ENCODE results near the gene PFN4.
"Not testable (repeated sequence)": the region's sequence is repeated elsewhere in the genome, so short reads cannot be mapped to it uniquely, and the experiment has no call there.

PFN4 gene

GRCh38 chr2:24101992-24102391 lies 21.1 kb downstream of the PFN4 start:
- H3K27me3 ChIP-seq (ENCODE audit: control insufficient read depth, insufficient read depth, low read length, poor library complexity, severe bottlenecking) = no peaks in the 10 kb centered on the region
- H3K4me3 ChIP-seq (ENCODE audit: insufficient read depth, low read depth, low read length) = no peak overlapping the region
- WGBS, 2 experiments = 100% methylated on average over 1 of the region's 2 CpGs; no CpG with 5 or more reads in 1 of the 2 experiments
- no peaks in the 10 kb centered on the region for H3K36me3 ChIP-seq (ENCODE audit: control insufficient read depth, insufficient read depth, low read length)
- H3K4me1 ChIP-seq (ENCODE audit: control insufficient read depth, insufficient read depth, low read length) = no peaks in the 10 kb centered on the region
- no peak overlapping the region for H3K27ac ChIP-seq (ENCODE audit: insufficient read depth, low read depth, low read length, poor library complexity, severe bottlenecking)
- no peaks in the 10 kb centered on the region for H3K9me3 ChIP-seq (ENCODE audit: control insufficient read depth, low read length)

DNA sequence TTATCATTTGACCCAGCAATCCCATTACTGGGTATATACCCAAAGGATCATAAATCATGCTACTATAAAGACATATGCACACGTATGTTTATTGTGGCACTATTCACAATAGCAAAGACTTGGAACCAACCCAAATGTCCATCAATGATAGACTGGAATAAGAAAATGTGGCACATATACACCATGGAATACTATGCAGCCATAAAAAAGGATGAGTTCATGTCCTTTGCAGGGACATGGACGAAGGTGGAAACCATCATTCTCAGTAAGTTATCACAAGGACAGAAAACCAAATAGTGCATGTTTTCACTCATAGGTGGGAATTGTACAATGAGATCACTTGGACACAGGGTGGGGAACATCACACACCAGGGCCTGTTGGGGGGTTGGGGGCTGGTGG lies 22.4 kb downstream of the PFN4 start:
- H3K27me3 ChIP-seq (ENCODE audit: control insufficient read depth, insufficient read depth, low read length, poor library complexity, severe bottlenecking); H3K36me3 ChIP-seq (ENCODE audit: control insufficient read depth, insufficient read depth, low read length); H3K4me3 ChIP-seq (ENCODE audit: insufficient read depth, low read depth, low read length); H3K4me1 ChIP-seq (ENCODE audit: control insufficient read depth, insufficient read depth, low read length); H3K9me3 ChIP-seq (ENCODE audit: control insufficient read depth, low read length); H3K27ac ChIP-seq (ENCODE audit: insufficient read depth, low read depth, low read length, poor library complexity, severe bottlenecking): not testable (repeated sequence)
- WGBS, 2 experiments = 94 to 100% methylated on average over 2 of the region's 2 CpGs

DNA sequence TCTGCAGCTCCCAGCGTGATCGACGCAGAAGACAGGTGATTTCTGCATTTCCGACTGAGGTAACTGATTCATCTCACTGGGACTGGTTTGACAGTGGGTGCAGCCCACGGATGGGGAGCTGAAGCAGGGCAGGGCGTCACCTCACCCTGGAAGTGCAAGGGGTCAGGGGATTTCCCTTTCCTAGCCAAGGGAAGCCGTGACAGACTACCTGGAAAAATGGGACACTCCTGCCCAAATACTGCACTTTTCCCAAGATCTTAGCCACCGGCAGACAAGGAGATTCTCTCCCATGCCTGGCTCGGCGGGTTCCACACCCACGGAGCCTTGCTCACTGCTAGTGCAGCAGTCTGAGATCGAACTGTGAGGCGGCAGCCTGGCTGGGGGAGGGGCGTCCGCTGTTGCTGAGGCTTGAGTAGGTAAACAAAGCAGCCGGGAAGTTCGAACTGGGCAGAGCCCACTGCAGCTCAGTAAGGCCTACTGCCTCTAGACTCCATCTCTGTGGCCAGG lies 27.9 kb downstream of the PFN4 start:
- H3K4me1 ChIP-seq (ENCODE audit: control insufficient read depth, insufficient read depth, low read length); H3K27me3 ChIP-seq (ENCODE audit: control insufficient read depth, insufficient read depth, low read length, poor library complexity, severe bottlenecking); H3K27ac ChIP-seq (ENCODE audit: insufficient read depth, low read depth, low read length, poor library complexity, severe bottlenecking); H3K9me3 ChIP-seq (ENCODE audit: control insufficient read depth, low read length); H3K4me3 ChIP-seq (ENCODE audit: insufficient read depth, low read depth, low read length); H3K36me3 ChIP-seq (ENCODE audit: control insufficient read depth, insufficient read depth, low read length): not testable (repeated sequence)
- WGBS, 2 experiments = 59 to 61% methylated on average over 17 of the region's 17 CpGs

DNA sequence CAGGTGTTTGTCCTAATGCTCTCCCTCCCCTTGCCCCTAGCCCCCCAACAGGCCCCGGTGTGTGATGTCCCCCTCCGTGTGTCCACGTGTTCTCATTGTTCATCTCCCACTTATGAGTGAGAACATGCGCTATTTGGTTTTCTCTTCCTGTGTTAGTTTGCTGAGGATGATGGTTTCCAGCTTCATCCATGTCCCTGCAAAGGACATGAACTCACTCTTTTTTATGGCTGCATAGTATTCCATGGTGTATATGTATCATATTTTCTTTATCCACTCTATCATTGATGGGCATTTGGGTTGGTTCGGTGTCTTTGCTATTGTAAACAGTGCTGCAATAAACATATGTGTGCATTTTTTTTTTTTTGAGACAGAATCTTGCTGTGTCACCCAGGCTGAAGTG lies 29.9 kb downstream of the PFN4 start:
- H3K4me1 ChIP-seq (ENCODE audit: control insufficient read depth, insufficient read depth, low read length); H3K4me3 ChIP-seq (ENCODE audit: insufficient read depth, low read depth, low read length); H3K27me3 ChIP-seq (ENCODE audit: control insufficient read depth, insufficient read depth, low read length, poor library complexity, severe bottlenecking); H3K36me3 ChIP-seq (ENCODE audit: control insufficient read depth, insufficient read depth, low read length); H3K27ac ChIP-seq (ENCODE audit: insufficient read depth, low read depth, low read length, poor library complexity, severe bottlenecking); H3K9me3 ChIP-seq (ENCODE audit: control insufficient read depth, low read length): not testable (repeated sequence)
- WGBS, 2 experiments = 89 to 93% methylated on average over 5 of the region's 5 CpGs

DNA sequence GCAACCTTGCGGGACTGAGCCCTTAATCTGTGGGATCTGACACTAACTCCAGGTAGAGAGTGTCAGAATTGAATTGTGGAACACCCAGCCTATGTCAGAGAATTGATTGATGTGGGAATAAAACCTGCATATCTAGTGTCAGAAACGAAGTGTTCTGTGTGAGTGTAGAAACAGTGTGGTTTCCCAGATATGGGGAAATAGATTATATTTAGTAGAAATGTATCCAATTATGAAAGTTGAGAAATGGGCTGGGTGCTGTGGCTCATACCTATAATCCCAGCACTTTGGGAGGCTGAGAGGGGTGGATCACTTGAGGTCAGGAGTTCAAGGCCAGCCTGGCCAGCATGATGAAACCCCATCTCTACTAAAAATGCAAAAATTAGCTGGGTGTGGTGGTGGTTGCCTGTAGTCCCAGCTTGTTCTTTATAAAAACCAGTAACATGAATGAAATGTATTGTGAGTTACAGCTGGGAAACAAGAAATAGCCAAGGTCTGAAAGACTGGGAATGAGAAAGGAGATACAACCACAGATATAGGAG lies 34.2 kb downstream of the PFN4 start:
- Histone ChIP-seq H3K27me3 (ENCODE audit: control insufficient read depth, insufficient read depth, low read length, poor library complexity, severe bottlenecking) (no peaks in the 10 kb centered on the region), H3K4me1 (ENCODE audit: control insufficient read depth, insufficient read depth, low read length) (peaks cover 4% of the 10 kb centered on the region), H3K4me3 (ENCODE audit: insufficient read depth, low read depth, low read length) (no peak overlapping the region), H3K9me3 (ENCODE audit: control insufficient read depth, low read length) (no peaks in the 10 kb centered on the region), H3K27ac (ENCODE audit: insufficient read depth, low read depth, low read length, poor library complexity, severe bottlenecking) (no peak overlapping the region), H3K36me3 (ENCODE audit: control insufficient read depth, insufficient read depth, low read length) (no peaks in the 10 kb centered on the region)
- 91 to 95% methylated on average over 2 of the region's 2 CpGs for WGBS, 2 experiments

DNA sequence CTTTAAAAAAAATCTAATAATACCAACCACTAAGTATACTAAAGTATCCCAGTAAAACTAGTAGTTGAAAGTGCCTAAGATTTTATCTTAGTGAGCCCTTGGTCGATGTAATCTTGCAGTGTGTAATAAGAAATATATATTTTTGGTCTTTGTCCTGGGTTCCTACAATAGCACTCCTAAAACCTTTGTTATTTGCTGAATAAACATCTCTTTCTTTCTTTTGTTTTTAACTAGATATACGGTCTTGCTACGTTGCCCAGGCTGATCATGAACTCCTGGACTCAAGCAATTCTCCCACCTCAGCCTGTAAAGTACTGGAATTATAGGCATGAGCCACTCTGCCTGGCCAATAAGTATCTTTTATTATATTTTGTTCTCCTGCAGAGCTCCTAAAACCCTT lies 36.1 kb downstream of the PFN4 start:
- no peak overlapping the region for H3K4me3 ChIP-seq (ENCODE audit: insufficient read depth, low read depth, low read length)
- H3K9me3 ChIP-seq (ENCODE audit: control insufficient read depth, low read length) = no peaks in the 10 kb centered on the region
- H3K27ac ChIP-seq (ENCODE audit: insufficient read depth, low read depth, low read length, poor library complexity, severe bottlenecking) = no peak overlapping the region
- H3K36me3 ChIP-seq (ENCODE audit: control insufficient read depth, insufficient read depth, low read length) = peaks cover 7% of the 10 kb centered on the region
- no peaks in the 10 kb centered on the region for H3K27me3 ChIP-seq (ENCODE audit: control insufficient read depth, insufficient read depth, low read length, poor library complexity, severe bottlenecking)
- H3K4me1 ChIP-seq (ENCODE audit: control insufficient read depth, insufficient read depth, low read length) = peaks cover 14% of the 10 kb centered on the region
- WGBS, 2 experiments = 88 to 91% methylated on average over 2 of the region's 3 CpGs

- no peak overlapping the region for H3K4me3 ChIP-seq (ENCODE audit: insufficient read depth, low read depth, low read length)
- WGBS, 2 experiments = 80% methylated on average over 1 of the region's 1 CpG; no CpG with 5 or more reads in 1 of the 2 experiments
- no peak overlapping the region for H3K27ac ChIP-seq (ENCODE audit: insufficient read depth, low read depth, low read length, poor library complexity, severe bottlenecking)
- H3K4me1 ChIP-seq (ENCODE audit: control insufficient read depth, insufficient read depth, low read length) = peaks cover 14% of the 10 kb centered on the region
- H3K27me3 ChIP-seq (ENCODE audit: control insufficient read depth, insufficient read depth, low read length, poor library complexity, severe bottlenecking) = no peaks in the 10 kb centered on the region
- H3K36me3 ChIP-seq (ENCODE audit: control insufficient read depth, insufficient read depth, low read length) = peaks cover 8% of the 10 kb centered on the region
- no peaks in the 10 kb centered on the region for H3K9me3 ChIP-seq (ENCODE audit: control insufficient read depth, low read length)
Observed at GRCh38 chr2:24086241-24086640, 36.9 kb downstream of the PFN4 start.

GRCh38 chr2:24085200-24085489 lies 38.0 kb downstream of the PFN4 start:
- Histone ChIP-seq H3K9me3 (ENCODE audit: control insufficient read depth, low read length) (no peaks in the 10 kb centered on the region), H3K27me3 (ENCODE audit: control insufficient read depth, insufficient read depth, low read length, poor library complexity, severe bottlenecking) (no peaks in the 10 kb centered on the region), H3K27ac (ENCODE audit: insufficient read depth, low read depth, low read length, poor library complexity, severe bottlenecking) (peak overlapping the region; percentile 100), H3K4me3 (ENCODE audit: insufficient read depth, low read depth, low read length) (peak overlapping the region; percentile 52), H3K36me3 (ENCODE audit: control insufficient read depth, insufficient read depth, low read length) (peaks cover 15% of the 10 kb centered on the region), H3K4me1 (ENCODE audit: control insufficient read depth, insufficient read depth, low read length) (peaks cover 14% of the 10 kb centered on the region)
- 53 to 55% methylated on average over 11 of the region's 11 CpGs for WGBS, 2 experiments

DNA sequence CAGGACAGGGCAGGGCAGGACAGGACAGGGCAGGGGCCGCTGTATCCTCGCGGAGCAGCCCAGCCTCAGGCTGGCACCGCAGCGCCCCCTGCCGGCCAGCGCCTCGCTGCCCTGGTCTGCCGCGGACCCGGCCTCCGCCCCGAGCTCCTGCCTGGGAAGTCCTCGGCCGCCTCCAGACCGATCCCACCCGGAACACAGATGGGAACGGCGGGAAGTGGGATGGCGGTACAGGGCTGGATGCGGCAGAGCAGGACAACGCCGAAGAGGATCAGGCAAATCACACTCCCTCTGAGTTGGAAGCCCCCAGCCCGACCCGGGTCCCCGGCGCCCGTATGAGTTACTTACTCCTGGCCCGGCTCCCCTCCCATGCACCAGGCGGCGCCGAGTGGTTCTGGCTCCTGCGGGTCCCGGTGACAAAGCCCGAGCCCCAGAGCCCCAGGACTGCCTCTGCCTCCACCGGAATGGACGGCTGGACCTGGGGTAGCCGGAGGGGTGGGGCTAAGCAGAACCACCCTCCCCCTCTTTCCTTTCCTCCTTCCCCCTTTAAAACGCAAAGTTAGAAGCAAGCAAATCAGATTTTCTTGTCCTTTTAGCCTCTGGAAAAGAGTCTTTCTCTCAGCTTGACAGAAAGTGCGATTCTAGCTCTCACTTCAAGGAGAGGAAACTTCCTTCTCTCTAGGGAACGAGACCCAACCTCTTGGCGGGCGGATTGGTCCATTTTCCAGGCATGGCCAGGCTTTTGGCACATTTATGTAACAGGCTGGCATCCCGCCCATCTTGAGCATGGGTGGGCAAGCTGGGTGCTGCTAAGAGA lies 38.5 kb downstream of the PFN4 start, which contains the start of gene TP53I3:
TP53I3 (minus strand) TSS at position 449 of the 814 bp plus-strand sequence. CDS start 508 bp downstream, outside the sequence.
- H3K9me3 ChIP-seq (ENCODE audit: control insufficient read depth, low read length) = no peaks in the 10 kb centered on the region
- WGBS, 2 experiments = 1 to 2% methylated on average over 44 of the region's 44 CpGs

GRCh38 chr2:24083567-24084385 lies 39.4 kb downstream of the PFN4 start:
- H3K4me1 ChIP-seq (ENCODE audit: control insufficient read depth, insufficient read depth, low read length) = peaks cover 14% of the 10 kb centered on the region
- peak overlapping the region; percentile 100 for H3K27ac ChIP-seq (ENCODE audit: insufficient read depth, low read depth, low read length, poor library complexity, severe bottlenecking)
- WGBS, 2 experiments = 6% methylated on average over 30 of the region's 30 CpGs
- H3K4me3 ChIP-seq (ENCODE audit: insufficient read depth, low read depth, low read length) = peak overlapping the region; percentile 52
- no peaks in the 10 kb centered on the region for H3K9me3 ChIP-seq (ENCODE audit: control insufficient read depth, low read length)
- no peaks in the 10 kb centered on the region for H3K27me3 ChIP-seq (ENCODE audit: control insufficient read depth, insufficient read depth, low read length, poor library complexity, severe bottlenecking)
- peaks cover 15% of the 10 kb centered on the region for H3K36me3 ChIP-seq (ENCODE audit: control insufficient read depth, insufficient read depth, low read length)

More for the DNA sequence above, 38.5 kb downstream of the PFN4 start, which contains the start of gene TP53I3:
- Histone ChIP-seq H3K4me3 (ENCODE audit: insufficient read depth, low read depth, low read length) (peak within 1 kb of the TSS; percentile 52), H3K27me3 (ENCODE audit: control insufficient read depth, insufficient read depth, low read length, poor library complexity, severe bottlenecking) (no peaks in the 10 kb centered on the region), H3K27ac (ENCODE audit: insufficient read depth, low read depth, low read length, poor library complexity, severe bottlenecking) (peak within 1 kb of the TSS; percentile 100), H3K4me1 (ENCODE audit: control insufficient read depth, insufficient read depth, low read length) (peaks cover 14% of the 10 kb centered on the region), H3K36me3 (ENCODE audit: control insufficient read depth, insufficient read depth, low read length) (peaks cover 15% of the 10 kb centered on the region)
